Measurements from ENCODE around the gene LCE1A.

The LCE1A gene, protein sequence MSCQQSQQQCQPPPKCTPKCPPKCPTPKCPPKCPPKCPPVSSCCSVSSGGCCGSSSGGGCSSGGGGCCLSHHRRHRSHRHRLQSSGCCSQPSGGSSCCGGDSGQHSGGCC

DNA sequence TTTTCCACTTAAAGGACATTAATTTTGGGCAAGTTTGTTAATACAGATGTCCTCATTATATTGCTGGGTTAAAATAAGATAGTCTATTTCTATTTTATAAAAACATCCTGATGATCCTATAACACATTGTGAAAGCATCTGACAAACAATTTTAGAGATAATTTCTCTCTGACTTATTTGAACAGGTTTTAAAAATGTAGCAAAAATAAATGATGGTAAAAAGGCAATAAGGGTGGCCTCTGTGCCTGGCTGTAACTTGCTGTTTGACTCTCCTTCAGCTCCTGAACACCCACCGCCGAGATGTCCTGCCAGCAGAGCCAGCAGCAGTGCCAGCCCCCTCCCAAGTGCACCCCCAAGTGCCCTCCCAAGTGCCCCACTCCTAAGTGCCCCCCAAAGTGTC lies at the start of gene LCE1A:
Gene LCE1A (plus strand): TSS at position 301 of the 400 bp plus-strand sequence. CDS start 0 bp downstream, at position 301.
- no peak for DNase-seq

DNA sequence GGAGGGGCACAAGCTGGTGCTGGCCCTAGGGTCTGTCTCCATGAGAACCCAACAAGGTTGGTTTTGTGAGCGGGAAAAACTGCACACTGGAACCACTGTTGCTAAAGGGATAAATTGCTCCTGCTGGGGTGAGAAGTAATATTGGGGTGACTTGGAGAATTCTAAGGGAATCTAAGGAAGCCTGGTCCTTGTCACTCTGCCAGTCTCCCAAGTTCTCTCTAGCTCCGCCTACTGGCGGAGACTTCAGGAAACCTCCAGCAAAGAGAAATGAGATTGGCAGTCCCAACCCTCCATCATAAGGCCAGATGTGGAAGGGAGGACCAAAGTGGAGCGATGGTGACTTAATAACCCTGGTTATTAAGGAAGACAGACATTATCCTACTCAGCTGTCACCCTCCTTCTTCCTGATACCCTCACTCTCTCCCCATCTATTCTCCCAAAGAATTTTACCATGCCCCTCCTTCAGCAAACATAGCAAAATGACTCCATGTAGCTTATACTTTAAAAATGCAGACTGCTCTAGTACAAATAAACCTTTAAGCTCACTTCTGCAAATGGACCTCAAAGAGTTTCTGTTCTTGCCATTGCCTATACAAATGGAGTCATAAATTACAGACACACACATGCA lies 49.6 kb upstream of the LCE1A start:
- DNase-seq = no peak

DNA sequence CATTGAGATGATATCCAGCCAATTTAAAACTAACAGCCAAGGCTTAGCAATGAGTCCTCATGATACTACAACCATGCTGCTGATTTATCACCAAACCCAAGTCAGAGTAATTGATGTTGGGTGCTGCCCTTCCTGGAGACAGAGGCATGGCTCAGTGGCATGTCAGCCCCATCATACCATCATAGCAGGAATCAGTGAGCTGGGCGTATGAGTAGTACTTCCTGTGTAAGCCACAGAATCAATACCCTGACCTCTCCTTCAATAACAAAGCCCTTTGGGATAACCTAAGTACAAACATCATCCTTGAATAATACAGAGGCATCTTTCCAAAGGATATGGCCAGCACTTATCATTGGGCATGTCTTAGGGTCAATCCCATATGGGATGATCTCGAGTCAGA lies 44.2 kb upstream of the LCE1A start:
- no peak for DNase-seq

DNA sequence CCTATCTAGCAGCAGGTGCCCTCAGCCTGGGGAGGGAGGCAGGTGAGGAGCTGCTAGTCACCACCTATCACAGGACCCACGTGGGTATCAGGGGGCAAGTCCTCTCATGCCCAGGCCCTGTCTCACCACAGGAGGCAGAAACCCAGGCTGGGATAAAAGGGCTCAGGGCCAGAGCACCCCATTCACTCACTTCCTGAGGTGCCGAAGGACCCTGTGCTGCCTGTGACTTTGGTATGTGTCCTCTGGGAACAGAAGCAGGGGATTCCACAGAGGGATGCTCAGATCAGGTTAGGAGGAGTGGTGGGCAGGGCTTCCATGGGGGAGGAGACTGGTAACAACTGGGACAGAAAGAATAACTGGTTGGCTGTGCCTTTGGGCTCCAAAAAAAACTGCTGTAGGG lies 41.2 kb upstream of the LCE1A start, which contains the start of gene LCE1E:
Gene LCE1E (plus strand): TSS at position 181 of the 400 bp plus-strand sequence. CDS start 1,043 bp downstream, outside the sequence.
- DNase-seq = no peak

DNA sequence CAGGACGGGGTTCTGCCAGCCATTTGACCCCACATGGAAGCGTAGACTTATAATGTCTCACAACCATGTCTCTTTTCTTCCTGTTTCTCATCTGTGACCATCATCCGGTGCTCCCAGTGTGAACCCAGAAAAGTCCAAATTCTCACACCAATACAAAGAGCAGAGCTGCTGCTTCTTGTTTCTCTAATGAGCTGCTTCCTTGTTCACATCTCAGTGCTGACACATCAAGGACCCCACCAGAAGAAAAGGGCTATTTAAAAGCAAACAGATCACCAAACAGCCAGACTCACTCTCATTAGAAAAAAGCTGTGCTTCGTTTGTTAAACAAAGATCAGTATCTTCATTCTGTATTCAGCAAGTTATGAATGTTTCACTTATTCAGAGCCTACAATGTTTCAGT lies 31.6 kb upstream of the LCE1A start:
- no peak for DNase-seq

DNA sequence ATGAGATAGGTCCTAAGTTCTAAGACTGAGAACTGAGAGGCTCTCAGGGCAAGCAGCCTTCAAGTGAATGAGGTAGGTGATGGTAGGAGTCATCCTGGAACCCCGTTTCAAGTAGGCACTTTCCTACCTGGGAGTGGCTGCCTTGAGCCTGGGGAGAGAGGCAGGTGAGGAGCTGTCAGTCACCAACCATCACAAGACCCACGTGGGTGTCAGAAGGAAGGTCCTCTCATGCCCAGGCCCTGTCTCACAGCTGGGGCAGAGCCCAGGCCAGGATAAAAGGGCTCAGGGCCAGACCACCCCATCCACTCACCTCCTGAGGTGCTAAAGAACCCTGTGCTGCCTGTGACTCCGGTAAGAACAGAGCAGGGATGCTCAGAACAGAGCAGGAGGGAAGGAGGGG lies 30.9 kb upstream of the LCE1A start, which contains the start of gene LCE1D:
Gene LCE1D (plus strand): TSS at position 301 of the 400 bp plus-strand sequence. CDS start 1,074 bp downstream, outside the sequence.
- DNase-seq = no peak

DNA sequence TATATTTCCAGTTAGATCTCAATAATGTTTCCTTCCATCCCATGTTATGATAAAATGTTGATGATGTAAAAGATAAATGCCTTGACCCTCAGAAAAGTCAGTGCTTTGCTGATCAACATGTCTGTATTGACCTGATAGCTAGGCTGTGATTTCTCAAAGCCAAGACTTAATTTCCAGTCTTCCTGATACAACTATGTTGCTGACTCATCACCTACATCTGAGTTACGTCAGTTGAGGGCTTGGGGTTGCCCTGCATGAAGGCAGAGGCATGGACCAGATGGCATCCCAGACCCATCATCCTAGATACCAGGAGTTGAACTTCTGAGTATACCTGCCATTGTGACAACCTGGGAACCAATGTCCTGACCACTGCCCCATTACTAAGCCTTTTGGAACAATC lies 25.9 kb upstream of the LCE1A start:
- DNase-seq = no peak

DNA sequence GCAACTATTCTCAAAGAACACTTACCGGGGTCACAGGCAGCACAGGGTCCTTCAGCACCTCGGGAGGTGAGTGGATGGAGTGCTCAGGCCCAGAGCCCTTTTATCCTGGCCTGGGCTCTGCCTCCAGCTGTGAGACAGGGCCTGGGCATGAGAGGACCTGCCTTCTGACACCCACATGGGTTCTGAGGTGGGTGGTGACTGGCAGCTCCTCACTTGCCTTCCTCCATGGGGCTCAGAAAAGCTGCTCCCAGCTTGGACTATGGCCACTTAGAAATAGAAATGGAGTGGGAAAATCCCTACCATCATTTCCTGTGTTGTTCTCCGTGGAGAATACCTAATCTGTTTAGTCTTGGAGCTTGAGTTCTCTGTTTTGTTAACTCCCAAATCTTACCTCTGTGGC lies 20.7 kb upstream of the LCE1A start, which contains the start of gene LCE1C:
Gene LCE1C (minus strand): TSS at position 76 of the 400 bp plus-strand sequence. CDS start 1,173 bp downstream, outside the sequence.
- no peak for DNase-seq

DNA sequence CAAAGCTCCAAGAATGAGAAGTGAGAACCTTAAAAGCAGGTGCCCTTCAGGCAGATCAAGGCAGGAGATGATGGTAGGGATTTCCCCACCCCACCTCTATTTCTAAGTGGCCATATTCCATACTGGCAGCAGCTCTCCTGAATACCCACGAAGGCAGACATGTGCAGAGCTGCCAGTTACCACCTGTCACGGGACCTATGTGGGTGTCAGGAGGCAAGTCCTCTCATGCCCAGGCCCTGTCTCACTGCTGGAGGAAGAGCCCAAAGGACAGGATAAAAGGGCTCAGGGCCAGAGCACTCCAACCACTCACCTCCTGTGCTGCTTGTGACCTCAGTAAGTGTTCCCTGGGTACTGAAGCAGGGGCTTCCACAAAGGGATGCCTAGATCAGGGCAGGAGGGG lies 16.2 kb upstream of the LCE1A start:
- DNase-seq = no peak

DNA sequence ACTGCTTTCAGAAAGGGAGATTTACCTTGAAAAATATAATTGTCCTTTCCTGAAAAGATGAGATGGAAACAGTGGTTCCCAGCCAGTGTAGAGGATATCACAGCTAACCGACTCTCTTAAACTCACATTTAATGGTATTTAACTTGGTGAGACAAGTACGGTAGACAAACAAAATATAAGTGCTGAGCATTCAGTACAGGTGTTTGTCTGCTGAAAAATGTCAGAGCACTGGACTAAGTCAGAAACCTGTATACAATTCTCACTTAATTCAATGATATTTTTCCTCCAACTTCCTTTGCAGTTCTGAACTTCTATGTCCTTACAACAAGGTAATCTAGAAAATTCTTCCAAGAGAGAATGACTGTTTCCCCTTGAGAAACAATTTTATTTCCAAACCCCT lies 15.6 kb upstream of the LCE1A start, which contains the start of gene LCE1B:
Gene LCE1B (plus strand): TSS at position 301 of the 400 bp plus-strand sequence. CDS start 476 bp downstream, outside the sequence.
- DNase-seq = no peak

DNA sequence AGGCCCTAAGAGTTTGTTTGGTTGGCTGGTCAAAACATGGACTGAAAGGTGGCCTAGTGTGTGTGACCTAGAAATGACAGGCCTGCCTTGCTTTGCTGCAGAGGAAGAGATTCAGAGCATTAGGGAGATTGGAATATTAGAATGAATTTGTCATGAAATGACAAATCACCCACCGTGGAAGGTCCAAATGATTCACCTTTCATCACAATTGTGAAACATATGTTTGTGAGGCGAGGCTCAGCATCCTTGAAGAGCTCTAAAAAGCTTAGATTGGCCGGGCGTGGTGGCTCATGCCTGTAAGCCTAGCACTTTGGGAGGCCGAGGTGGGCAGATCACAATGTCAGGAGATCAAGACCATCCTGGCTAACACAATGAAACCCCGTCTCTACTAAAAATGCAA lies 10.0 kb upstream of the LCE1A start:
- no peak for DNase-seq

DNA sequence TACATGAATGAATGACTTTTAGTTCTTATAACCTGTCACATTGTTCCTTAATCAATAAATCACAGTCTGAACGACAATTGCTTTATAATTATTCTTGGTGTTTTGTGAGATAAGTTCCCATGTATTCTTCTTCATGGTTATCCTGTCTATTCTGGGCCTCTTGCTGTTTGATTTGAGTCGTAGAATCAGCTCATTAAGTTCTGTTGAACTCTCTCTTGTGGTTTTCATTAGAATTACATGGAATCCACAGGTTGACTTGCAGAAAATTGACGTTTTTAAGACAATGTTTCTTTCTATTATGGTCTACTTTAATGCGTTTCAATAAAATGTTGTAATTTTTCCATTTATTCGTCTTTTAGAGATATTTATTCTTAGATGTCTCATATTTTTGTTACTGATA lies 4.0 kb upstream of the LCE1A start:
- DNase-seq = no peak

DNA sequence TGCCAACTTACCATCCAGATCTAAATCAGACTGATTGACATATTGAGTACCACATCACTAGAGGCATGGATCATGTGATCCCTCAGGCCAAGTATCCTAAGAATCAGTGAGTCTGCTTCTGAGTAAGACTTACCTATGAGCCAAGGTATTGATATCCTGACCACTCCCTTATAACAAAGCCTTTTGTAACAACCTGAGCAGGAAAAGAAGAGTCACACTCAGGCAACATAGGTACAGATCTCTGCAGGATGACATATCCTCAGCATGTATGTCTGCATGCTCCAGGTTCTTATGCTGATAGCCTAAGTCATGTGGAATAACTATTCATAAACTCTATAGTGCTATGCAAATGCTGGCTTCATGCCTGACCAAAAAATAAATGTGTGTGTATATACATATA lies 2.3 kb upstream of the LCE1A start:
- no peak for DNase-seq

DNA sequence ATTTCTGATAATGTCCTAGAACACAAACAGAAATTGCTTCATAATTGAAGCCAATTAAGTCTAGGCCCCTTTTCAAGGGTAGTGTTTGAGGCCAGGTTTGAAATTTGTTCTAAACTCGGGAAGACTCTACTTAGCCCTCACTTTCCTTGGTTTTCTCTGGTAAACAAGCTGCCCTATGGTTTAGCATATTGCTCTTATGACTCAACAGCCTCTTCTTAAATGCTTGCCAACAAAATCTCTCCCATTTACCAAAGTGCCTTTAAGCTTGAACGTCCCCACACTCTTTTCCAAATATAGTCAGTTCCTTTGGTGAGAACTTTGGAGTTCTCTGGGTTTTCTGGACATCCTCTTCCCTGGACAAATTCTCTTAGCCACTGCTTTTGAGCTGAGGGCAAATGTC lies 9.6 kb downstream of the LCE1A start:
- DNase-seq = no peak

DNA sequence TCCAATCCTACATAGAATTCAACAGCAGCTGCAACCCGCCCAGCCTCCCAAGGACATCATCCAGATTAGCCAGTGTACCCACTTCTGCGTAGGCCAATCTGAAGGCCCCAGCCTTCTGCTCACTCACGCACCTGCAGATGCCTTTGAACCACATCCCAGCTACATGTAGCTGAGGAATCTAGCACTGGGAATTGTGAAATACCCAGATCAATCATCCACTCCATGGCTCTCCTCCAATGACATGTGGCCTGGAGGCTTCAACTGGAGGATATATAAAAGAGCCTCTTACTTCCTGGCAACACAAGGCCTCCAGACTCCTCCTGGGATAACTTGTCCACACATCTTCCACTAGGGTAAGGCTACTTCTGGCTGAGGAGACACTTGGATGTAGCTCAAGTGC lies 15.3 kb downstream of the LCE1A start, which contains the start of gene LCE6A:
Gene LCE6A (plus strand): TSS at position 301 of the 400 bp plus-strand sequence. CDS start 665 bp downstream, outside the sequence.
- no peak for DNase-seq

DNA sequence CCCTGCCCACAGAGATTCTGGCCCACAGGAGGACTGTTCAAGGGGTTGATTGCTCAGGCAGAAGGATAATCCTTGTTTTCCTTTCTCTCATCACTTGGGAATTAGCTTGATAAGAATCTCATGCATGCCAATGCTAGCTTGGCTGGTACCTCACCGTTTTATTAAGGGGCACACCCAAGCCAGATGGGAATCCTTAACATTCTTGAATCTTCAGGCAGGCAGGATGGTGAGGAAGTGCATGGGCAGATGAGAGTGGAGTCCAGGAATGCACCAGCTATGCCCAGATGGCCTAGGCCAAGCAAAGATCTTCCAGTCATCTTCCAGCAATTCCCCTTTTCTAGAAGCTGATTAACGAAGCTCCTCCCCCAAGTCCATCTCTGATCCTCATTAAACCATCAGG lies 28.4 kb downstream of the LCE1A start:
- no peak for DNase-seq

DNA sequence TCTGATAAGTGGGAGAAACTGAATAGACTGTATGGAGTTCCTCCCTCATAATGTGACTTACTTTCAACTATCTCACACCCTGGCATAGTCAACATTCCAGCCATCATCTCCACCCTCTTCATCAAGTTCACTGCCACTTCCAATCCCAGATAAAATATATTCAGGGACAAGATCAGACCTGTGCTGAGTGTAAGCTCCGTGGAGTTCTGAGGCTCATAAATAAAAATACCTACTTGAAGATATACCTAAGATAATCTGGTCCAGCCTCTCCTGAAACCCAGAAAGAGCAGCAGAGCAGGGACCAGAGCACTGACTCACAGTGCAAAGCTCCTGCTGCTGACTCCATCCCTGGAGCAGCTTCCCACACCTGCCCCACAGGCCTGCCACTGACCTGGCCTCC lies 30.8 kb downstream of the LCE1A start:
- no peak for DNase-seq

DNA sequence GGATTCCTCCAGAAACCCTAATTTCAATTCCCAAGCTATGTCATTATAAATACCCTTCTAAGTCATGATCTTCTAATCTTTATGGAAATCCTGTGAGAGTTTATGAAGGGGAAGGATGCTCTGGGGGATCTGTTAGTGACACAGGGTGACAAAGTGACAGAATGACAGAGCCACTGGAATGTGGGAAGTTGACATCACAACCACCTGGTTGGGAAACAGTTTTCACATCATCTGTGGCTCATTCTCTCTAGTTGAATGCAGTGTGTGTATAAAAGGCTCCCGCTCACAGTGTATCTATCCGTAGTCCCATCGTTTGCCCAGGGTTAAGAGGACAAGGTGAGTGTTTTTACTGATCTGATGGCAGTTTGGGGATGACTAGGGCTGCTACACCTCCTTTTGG lies 32.4 kb downstream of the LCE1A start, which contains the start of gene LCE7A:
Gene LCE7A (plus strand): TSS at position 301 of the 400 bp plus-strand sequence. CDS start 702 bp downstream, outside the sequence.
- no peak for DNase-seq

DNA sequence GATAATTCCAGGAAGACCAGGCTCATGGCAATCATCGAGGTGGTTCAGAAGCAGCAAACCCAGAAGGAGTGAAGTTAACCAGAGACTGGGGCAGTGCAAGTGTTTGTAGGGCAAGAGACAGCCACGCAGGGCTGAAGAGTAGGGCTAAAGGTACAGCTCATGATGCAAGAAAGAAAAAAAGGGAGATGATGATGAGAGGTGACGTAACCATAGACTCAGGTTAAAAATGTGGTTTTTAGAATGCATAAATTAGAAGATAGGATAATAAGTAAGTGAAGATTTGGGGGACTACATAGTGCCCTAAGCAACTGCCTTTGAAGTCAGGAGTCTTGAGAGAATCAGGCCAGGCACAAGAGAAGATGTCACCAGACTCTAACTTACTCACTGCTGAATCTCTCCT lies 32.9 kb downstream of the LCE1A start:
- DNase-seq = no peak

DNA sequence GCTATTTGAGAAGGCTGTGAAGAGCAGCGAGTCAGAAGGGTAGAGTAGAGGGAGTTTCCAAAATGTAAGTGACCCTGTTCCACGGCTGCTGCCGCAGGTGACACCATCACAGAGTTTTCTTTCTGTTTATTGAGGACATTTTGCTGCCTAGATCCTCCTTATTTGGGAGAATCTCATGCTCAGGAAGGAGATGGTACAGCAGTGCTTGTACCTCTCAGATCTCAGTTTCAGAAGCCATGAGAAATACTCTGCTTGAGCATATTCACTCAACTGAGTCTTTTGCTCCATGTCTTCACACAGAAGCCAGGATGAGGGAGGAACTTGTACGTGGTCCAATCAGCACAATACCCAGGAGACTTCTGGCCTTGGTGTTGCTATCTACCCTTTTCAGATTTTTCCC lies 34.1 kb downstream of the LCE1A start:
- DNase-seq = no peak

DNA sequence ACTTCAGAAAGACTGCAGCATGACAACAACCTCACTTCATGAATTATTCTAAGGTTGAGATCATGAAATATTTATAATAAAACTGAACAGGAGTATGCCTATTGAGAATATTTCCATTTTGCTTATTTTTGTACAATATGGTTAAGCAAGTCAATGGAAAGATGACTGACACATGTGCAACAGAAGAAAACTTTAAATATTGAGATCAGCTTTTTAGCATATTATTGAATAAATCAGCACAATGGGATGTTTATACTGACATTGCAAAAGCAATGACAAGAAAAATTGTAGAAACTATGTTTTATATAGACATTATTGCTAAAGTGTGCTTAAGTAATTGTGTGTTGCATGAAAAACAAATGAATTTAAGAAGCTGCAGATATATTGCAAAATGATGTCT lies 37.2 kb downstream of the LCE1A start:
- no peak for DNase-seq

DNA sequence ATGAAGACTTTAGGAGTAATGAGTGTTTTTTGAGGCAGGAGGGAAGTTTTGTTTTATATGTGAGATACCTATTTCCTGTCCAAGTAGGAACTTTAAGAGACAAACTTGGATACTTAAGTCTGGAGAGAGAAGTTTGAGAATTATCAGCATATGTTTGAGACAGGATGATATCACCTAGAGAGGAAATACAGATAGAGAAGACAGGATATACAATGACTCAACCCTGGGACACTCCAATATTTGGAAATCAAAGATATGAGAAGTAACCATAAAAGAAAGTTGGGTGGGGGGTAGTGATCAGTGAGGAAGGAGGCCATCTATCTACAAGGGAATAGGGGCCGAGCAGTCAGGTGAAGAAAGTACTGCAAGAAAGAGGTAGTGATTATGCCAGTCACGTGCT lies 39.0 kb downstream of the LCE1A start:
- DNase-seq = no peak

DNA sequence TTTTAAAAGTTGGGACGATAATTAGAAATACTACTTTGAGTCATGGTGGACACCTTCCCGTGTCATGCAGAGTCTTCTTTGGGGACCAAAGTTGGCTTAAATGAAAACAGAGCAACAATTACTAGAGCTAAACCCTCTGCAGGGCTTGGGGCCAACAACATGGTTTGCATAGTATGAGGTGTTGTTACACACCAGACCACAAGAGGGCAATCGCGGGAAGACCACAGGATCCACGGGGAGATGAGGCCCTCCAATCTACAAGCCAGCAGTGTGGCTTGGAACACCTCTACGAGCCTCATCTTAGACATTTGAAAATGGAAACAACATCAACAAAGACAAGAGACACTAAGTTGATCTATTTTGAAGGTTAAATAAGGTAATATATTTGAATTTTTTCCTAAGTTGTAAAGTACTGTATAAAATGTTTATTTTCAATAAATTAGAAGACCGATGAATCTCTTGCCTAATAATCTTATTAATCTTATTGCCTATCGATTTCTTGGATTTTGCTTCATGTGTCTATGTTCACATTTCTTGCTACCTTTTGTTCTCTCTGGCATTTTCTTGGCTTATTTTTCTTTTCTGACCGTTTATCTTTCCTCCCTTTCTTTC lies 42.6 kb downstream of the LCE1A start:
- DNase-seq = peak; percentile 78
